NCI-H1105 treated with DMSO at 0.1 percent for 48 hours (cell line): ENCODE measurements around the gene PPP2R2C.

ENCODE experiments used
- DNase-seq: peaks from one replicate; lab custom pipeline; 2025; lab: John Stamatoyannopoulos, UW

Gene PPP2R2C

GRCh38 chr4:6329478-6330383, 142.7 kb downstream of the PPP2R2C start:
- DNase-seq, result no peak

GRCh38 chr4:6328526-6328925, 143.9 kb downstream of the PPP2R2C start:
- DNase-seq, result no peak

GRCh38 chr4:6327220-6327917, 145.0 kb downstream of the PPP2R2C start:
- DNase-seq, result peak; percentile 28

- DNase-seq, result no peak
These were observed 145.9 kb downstream of the PPP2R2C start for GRCh38 chr4:6326312-6327060.

- no peak for DNase-seq
These were observed 146.6 kb downstream of the PPP2R2C start for GRCh38 chr4:6325788-6326290.

DNA sequence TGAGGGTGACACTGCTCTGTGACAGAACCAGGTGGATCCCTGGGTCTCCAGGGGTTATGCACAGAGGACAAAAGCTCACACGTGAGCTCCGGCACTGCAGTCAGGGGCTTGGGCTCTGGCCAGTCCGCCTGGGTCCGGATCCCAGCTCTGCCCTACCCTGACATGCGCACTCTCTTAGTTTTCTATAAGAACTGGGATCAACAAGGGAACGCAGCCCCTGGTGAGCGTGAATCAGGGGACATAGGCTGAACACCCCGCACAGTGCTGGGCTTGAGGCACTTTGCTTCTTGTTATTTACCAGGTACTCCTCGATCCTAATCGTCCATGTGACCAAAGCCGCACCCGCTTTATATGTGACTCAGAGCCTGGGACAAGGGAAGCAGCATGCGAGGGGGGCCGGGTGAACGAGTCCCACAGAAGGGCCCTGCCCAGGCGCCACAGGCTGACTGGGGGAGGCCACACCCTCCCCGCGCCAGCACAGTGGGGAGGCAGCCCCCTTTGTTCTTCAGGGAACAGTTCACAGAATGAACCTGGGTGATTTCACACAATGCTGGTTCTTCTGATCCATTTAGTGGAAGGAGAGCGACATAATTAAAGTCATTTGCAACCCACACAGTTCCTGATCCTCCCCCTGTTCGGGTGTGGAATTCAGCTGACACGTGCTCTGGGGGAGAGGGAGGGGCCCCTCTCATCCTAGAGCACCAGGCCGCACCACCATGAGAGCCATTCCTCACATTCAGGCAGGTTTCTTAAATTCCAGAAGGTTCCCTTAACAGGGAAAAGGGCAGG, 147.2 kb downstream of the PPP2R2C start:
- DNase-seq, result no peak

- no peak for DNase-seq
These were observed 147.9 kb downstream of the PPP2R2C start for GRCh38 chr4:6324461-6324998.

DNA sequence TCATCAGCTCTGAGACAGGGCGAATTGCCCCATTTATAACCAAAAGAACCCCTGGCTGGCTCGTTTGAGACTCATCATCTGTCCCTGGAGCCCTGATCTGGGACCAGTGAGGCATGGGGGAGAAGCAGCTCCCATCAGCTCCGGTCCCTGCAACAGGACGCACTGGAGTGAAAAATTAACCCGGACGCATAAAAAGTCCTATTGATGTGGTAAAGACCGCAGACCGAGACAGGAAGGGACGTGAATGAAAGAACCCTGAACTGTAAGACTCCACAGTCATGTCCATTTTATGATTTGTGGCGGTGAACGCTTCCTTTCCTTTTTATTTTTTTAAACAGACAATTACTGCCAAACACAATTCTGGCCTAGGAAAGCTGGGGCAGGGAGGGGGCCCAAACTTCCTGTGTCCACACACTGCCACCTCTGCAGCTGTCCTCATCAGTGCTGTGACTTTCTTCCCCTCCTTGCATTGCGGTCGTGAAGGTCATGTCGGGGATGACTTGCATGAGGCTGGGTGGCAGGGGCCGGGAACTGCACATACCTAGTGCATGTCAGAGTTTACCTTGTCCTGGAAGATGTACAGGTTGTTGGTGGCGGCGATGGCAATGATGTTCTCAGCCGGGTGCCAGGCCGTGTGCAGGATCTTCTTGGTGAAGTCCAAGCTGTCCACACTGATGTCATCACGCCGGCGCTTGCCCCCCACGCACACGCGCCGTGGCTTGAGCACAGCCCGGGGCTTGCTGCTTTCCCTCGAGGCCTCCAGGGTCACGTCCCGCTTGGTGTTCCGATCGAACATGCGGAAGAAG, 149.4 kb downstream of the PPP2R2C start:
- no peak for DNase-seq

DNA sequence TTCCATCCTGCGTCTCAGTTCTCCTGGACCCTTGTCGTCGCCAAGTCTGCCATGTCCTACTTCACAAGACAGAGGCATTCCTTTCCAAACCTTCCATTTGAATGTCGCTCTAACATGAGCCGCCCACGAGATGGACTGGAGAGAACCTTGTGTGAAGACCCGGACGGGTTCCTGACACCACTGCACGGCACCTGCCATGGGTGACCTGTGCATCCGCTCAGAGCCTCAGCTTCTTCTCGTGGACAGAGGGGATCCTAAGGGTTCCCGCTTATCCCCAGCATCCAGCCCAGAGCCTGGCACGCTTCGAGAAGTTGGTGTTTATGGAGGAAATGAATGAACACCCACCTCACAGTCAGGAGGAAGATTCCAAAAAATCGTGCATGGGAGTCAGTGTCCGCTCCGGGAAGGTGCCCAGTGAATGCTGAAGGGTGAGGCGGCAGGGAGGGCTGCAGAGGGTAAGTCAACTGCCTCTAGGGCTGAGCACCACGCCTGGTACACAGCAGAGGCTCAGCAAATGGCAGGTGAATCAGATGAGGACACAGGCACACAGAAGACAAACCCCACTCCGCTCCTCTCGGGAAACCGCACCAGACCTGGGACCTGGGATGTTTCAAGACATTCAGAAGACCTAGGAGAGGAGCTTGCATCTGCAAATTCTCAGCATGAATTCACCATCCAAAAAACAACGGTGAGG, 150.2 kb downstream of the PPP2R2C start:
- no peak for DNase-seq

DNA sequence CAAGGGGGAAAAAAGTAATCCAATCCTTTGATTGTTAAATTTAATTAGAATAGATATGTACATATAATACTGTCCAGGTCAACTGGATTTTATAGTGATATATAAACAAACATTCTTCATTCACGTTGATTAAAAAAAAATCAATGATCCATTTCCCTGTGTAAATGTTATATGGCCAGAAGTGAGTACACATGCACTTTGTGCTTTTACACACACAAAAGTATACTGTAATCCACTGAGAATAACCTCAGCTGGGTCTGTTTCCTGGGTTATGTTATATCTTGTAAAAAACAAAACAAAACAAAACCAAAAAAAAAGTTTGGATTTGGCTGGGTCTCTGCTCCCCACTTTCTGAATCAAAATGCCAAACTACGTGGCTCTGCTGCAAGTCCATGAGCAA, 151.1 kb downstream of the PPP2R2C start:
- no peak for DNase-seq

DNA sequence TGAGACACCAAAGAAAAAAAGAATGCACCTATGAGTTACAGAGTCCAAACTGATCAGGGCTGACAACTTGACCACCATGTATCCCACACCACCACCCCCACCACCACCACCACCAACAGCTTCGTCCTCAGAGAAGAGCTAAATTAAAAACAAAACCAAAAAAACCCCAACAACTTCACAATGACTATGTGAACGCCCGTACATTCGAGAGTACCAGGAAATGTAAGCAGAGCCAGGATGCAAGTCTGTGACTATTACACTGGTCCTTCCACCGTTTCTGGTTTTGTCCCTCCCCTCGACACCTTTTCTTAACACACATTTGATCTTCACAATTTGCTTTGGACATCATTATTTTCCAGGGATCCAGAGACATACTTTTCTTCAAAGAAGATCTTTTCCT, 151.8 kb downstream of the PPP2R2C start:
- no peak for DNase-seq

GRCh38 chr4:6319530-6320150, 152.8 kb downstream of the PPP2R2C start:
- DNase-seq, result no peak

DNA sequence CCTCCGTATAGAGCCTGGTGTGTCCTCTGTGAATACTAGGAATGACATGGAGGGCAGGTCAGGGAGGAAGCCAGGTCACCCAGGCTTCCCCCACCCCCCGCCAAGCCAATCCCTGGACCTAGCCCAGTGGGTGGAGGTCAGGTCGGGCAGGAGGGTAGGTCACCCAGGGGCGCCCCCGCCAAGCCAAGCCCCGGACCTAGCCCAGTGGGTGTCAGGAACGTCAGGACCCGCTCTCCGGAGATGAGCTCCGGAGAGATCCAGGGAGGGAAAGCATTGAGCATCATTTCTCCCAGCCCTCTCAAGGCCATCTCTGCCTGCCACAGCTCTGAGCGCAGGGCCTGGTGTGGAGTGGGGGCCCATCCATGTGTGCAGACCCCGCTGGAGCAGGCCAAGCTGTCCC, 154.2 kb downstream of the PPP2R2C start:
- no peak for DNase-seq

- no peak for DNase-seq
These were observed 155.9 kb downstream of the PPP2R2C start for GRCh38 chr4:6316461-6317003.

DNA sequence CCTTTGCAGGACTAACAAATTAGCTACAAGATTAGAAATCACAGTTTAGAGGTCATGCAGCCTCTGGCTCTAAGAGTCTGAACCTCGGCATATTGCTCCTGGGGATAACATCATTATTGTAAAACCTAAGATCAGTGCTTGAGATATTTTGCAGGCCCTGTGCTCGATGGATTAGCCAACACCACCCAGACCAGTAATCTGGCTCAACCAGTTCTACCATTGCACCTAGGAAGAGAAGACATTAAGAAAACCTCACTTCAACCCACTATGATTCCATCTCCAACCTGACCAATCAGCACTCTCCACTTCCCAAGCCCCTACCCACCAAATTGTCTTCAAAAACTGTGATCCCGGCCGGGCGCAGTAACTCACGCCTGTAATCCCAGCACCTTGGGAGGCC, 159.2 kb downstream of the PPP2R2C start:
- no peak for DNase-seq

DNA sequence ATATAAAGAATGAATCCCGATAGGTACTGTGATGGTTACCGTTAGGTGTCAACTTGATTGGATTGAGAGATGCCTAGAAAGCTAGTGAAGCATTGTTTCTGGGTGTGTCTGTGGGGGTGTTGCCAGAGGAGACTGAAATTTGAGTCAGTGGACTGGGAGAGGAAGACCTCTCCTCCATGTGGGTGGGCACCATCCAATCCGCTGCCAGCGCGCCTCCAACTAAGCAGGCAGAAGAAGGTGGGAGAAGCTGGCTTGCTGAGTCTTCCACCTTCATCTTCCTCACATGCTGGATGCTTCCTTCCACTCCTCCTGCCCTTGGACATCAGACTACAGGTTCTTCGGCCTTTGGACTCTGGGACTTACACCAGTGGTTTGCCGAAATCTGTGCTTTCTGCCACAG, 162.6 kb downstream of the PPP2R2C start:
- no peak for DNase-seq

DNA sequence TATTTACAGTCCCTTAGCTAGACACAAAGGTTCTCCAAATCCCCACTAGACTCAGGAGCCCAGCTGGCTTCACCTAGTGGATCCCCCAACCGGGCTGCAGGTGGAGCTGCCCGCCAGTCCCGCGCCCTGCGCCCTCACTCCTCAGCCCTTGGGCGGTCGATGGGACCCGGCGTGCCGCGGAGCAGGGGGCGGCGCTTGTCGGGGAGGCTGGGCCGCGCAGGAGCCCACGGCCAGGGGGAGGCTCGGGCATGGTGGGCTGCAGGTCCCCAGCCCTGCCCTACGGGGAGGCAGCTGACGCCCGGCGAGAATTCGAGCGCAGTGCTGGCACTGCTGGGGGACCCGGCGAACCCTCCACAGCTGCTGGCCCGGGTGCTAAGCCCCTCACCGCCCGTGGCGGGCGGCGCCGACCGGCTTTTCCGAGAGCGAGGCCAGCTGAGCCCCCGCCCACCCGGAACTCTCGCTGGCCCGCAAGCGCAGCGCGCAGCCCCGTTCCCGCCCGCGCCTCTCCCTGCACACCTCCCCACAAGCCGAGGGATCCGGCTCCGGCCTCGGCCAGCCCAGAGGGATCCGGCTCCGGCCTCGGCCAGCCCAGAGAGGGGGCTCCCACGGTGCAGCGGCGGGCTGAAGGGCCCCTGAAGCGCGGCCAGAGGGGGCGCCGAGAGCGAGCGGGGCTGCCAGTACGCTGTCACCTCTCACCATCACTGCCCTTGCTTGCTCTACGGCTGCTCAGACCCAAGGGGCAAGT, 163.3 kb downstream of the PPP2R2C start:
- DNase-seq, result peak; percentile 26

DNA sequence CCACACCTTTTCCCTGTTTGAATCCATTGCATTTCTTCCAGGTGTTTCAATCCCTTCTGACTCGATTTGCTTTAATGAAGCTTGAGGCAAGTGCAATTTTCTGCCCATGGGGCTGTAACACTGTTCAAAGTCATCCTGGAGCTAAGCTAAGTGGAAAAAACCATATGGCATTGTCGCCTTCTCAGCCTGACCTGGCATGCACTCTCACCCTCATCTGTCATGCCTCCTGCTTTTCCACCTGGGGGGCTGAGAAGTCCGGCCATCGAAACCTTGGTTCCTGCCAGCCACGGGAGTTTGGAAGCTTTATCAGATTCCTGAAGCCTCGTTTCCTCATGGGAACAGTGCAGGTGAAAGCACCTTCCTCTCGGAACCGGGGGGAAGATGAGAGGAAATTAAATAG, 164.5 kb downstream of the PPP2R2C start:
- DNase-seq, result no peak
